ENCODE measurements around the gene GET4.

GRCh38 chr7:862157-862556 lies 14.2 kb upstream of the GET4 start:
- TF ChIP-seq CTCF (IDR thresholded peaks at IDR 0.05) (no peak), POLR2A (IDR thresholded peaks at IDR 0.05) (no peak)
